NB4 (cell line): ENCODE measurements around the gene VLDLR.

ENCODE experiments used
- CTCF ChIP-seq: IDR thresholded peaks from one replicate; pipeline ENCODE4 v1.5.1; 2012; ENCODE audit warnings: low read depth, low read length
- MAX ChIP-seq: IDR thresholded peaks from 2 replicates; pipeline ENCODE4 v1.6.1; 2011; ENCODE audit warnings: low read depth, low read length
- POLR2A ChIP-seq: IDR thresholded peaks from 2 replicates; pipeline ENCODE4 v1.6.1; 2011; ENCODE audit warnings: mild to moderate bottlenecking; ENCODE audit not compliant: insufficient read length; ENCODE audit errors: extremely low read depth

- no peak for TF ChIP-seq POLR2A
- no peak for TF ChIP-seq CTCF
- no peak for TF ChIP-seq MAX
Observed at GRCh38 chr9:2674141-2674824, 52.7 kb downstream of the VLDLR start.
